ENCODE results near the gene PRDM16. TPM values are rescaled to one million over a fixed set of nuclear protein-coding genes. Genes with fewer than 3 reads are reported as not detected.

Gene PRDM16
- total and polyA plus RNA-seq, 2 of the 13 experiments (the other 11 are each of a cell fraction or from before 2014, with no cell fraction given) = 0.15 to 0.81 TPM

DNA sequence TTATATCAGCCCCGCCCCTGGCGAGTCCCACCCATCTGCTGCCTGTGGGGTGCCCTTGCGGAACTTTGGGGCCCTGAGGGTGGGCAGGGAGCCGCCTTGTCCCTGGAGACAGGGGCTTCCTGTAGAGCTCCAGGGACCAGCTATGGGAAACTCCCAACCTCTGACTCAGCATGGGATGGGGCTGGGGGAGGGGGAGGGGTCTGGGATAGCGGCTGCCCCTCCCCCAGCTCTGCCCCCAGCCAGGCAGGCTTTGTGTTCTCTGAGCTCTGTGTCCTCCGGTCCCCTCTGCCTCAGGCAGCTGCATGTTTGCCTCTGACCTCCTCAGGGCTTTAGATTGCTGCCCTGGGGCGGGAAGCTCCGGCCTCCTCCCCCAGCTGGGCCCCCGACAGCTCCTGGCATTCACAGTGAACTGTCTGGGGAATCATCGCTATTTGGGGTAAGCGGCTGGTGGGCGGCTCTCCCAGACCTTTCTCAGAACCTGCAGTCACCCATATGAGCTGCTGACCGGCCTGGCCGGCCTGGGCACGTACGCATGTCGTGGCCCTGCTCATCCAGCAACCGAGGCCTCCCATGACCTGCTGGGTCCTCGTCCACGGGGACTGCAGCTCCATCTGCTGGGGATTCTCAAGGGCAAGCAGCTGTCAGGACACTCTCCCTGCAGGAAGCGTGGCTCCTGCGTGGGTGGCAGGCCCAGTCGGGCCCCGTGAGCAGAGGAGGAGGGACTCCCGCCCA lies 402.5 kb downstream of the PRDM16 start (continued):
- TF ChIP-seq, protein P1, sequence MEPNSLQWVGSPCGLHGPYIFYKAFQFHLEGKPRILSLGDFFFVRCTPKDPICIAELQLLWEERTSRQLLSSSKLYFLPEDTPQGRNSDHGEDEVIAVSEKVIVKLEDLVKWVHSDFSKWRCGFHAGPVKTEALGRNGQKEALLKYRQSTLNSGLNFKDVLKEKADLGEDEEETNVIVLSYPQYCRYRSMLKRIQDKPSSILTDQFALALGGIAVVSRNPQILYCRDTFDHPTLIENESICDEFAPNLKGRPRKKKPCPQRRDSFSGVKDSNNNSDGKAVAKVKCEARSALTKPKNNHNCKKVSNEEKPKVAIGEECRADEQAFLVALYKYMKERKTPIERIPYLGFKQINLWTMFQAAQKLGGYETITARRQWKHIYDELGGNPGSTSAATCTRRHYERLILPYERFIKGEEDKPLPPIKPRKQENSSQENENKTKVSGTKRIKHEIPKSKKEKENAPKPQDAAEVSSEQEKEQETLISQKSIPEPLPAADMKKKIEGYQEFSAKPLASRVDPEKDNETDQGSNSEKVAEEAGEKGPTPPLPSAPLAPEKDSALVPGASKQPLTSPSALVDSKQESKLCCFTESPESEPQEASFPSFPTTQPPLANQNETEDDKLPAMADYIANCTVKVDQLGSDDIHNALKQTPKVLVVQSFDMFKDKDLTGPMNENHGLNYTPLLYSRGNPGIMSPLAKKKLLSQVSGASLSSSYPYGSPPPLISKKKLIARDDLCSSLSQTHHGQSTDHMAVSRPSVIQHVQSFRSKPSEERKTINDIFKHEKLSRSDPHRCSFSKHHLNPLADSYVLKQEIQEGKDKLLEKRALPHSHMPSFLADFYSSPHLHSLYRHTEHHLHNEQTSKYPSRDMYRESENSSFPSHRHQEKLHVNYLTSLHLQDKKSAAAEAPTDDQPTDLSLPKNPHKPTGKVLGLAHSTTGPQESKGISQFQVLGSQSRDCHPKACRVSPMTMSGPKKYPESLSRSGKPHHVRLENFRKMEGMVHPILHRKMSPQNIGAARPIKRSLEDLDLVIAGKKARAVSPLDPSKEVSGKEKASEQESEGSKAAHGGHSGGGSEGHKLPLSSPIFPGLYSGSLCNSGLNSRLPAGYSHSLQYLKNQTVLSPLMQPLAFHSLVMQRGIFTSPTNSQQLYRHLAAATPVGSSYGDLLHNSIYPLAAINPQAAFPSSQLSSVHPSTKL (CRISPR knock-in tag; IDR thresholded peaks at IDR 0.05) = peak; percentile 60; the same call in 1 of the 2 replicates
- TF ChIP-seq ZBTB38 (CRISPR knock-in tag; IDR thresholded peaks at IDR 0.05) = 0 out of 2 replicates have a peak, but pooled peaks have one; percentile 6
- TF ChIP-seq SUZ12 (IDR thresholded peaks at IDR 0.05; ENCODE audit: low read depth, low read length) = no peak
- 0 out of 2 replicates have a peak, but pooled peaks have one; percentile 47 for TF ChIP-seq ZNF850 (CRISPR knock-in tag; conservative IDR thresholded peaks at IDR 0.05)
- no peak for TF ChIP-seq LCORL (IDR thresholded peaks at IDR 0.05)
- TF ChIP-seq LCORL (CRISPR knock-in tag; IDR thresholded peaks at IDR 0.05) = peak; percentile 94
- no peak for TF ChIP-seq ATAD3A (CRISPR knock-in tag; IDR thresholded peaks at IDR 0.05)
- TF ChIP-seq, protein P2, sequence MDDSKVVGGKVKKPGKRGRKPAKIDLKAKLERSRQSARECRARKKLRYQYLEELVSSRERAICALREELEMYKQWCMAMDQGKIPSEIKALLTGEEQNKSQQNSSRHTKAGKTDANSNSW (CRISPR knock-in tag; IDR thresholded peaks at IDR 0.05; ENCODE audit: borderline replicate concordance) = no peak; the same call in 1 of the 2 replicates
- TF ChIP-seq, protein P3, sequence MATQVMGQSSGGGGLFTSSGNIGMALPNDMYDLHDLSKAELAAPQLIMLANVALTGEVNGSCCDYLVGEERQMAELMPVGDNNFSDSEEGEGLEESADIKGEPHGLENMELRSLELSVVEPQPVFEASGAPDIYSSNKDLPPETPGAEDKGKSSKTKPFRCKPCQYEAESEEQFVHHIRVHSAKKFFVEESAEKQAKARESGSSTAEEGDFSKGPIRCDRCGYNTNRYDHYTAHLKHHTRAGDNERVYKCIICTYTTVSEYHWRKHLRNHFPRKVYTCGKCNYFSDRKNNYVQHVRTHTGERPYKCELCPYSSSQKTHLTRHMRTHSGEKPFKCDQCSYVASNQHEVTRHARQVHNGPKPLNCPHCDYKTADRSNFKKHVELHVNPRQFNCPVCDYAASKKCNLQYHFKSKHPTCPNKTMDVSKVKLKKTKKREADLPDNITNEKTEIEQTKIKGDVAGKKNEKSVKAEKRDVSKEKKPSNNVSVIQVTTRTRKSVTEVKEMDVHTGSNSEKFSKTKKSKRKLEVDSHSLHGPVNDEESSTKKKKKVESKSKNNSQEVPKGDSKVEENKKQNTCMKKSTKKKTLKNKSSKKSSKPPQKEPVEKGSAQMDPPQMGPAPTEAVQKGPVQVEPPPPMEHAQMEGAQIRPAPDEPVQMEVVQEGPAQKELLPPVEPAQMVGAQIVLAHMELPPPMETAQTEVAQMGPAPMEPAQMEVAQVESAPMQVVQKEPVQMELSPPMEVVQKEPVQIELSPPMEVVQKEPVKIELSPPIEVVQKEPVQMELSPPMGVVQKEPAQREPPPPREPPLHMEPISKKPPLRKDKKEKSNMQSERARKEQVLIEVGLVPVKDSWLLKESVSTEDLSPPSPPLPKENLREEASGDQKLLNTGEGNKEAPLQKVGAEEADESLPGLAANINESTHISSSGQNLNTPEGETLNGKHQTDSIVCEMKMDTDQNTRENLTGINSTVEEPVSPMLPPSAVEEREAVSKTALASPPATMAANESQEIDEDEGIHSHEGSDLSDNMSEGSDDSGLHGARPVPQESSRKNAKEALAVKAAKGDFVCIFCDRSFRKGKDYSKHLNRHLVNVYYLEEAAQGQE (IDR thresholded peaks at IDR 0.05; ENCODE audit: borderline replicate concordance in 1 of 2, low read depth in 1 of 2, low read length in 2 of 2) = 0 out of 4 replicates have a peak, but pooled peaks of 1 of the 2 experiments have one; percentile 39
- peak; percentile 93 for TF ChIP-seq HDAC1 (CRISPR knock-in tag; IDR thresholded peaks at IDR 0.05)
- no peak for TF ChIP-seq HCFC1 (IDR thresholded peaks at IDR 0.05; ENCODE audit: low read depth, low read length)
- TF ChIP-seq FOXJ3 (CRISPR knock-in tag; IDR thresholded peaks at IDR 0.05; ENCODE audit: borderline replicate concordance) = peak; percentile 29; the same call in 1 of the 2 replicates
- peak; percentile 70; the same call in 1 of the 2 replicates for TF ChIP-seq MEF2D (CRISPR knock-in tag; IDR thresholded peaks at IDR 0.05)
- peak; percentile 13; the same call in 1 of the 2 replicates for TF ChIP-seq CBX5 (CRISPR knock-in tag; IDR thresholded peaks at IDR 0.05; ENCODE audit: borderline replicate concordance)
- TF ChIP-seq ZNF83 (CRISPR knock-in tag; IDR thresholded peaks at IDR 0.05; ENCODE audit: borderline replicate concordance) = no peak
- TF ChIP-seq ZNF274 (CRISPR knock-in tag; IDR thresholded peaks at IDR 0.05) = peak; percentile 84
- TF ChIP-seq ZNF432 (CRISPR knock-in tag; IDR thresholded peaks at IDR 0.05; ENCODE audit: borderline replicate concordance) = no peak
- TF ChIP-seq ZSCAN29 (CRISPR knock-in tag; conservative IDR thresholded peaks at IDR 0.05) = peak; percentile 71; the same call in 1 of the 2 replicates
- peak; percentile 58; the same call in 1 of the 2 replicates for TF ChIP-seq ZNF331 (CRISPR knock-in tag; IDR thresholded peaks at IDR 0.05)
- TF ChIP-seq MAFK (conservative IDR thresholded peaks at IDR 0.05 in 1 of 2, IDR thresholded peaks at IDR 0.05 in 1 of 2; ENCODE audit: low read length in 2 of 2) = peak; percentile 33 to 49; a peak in 2 of 4 replicates
- peak; percentile 66; the same call in 1 of the 2 replicates for TF ChIP-seq ETV5 (CRISPR knock-in tag; IDR thresholded peaks at IDR 0.05; ENCODE audit: borderline replicate concordance)
- peak; percentile 60; the same call in 1 of the 2 replicates for TF ChIP-seq NKX3-1 (CRISPR knock-in tag; IDR thresholded peaks at IDR 0.05)
- TF ChIP-seq SETDB1 (CRISPR knock-in tag; IDR thresholded peaks at IDR 0.05; ENCODE audit: borderline replicate concordance) = no peak
